HCT116 (cell line): ENCODE data around the gene PRORP. TPM values are rescaled to one million over a fixed set of nuclear protein-coding genes. Genes with fewer than 3 reads are reported as not detected.
"Not testable (repeated sequence)": the region's sequence is repeated elsewhere in the genome, so short reads cannot be mapped to it uniquely, and the experiment has no call there.

Experiments
- ATAC-seq: fragments of 200-7000 bp; cut with Tn5 transposase; 2 replicates; pipeline ENCODE4 v1.9.1; 2020; ENCODE audit warnings: mild to moderate bottlenecking, moderate library complexity
- BruUV-seq: library from RNA; stranded (reverse); fragments of 400-500 nt; replicated peaks from 2 replicates; lab custom pipeline; 2021; lab: Mats Ljungman, UMichigan
- CTCF ChIA-PET: fragments of 300-600 bp; sonication (Branson Sonifier 250); formaldehyde crosslinking; loops from one replicate; lab custom pipeline; 2021; ENCODE audit warnings: antibody characterized with exemption; lab: Charles Lee
- POLR2A ChIA-PET: fragments of 300-600, 350-600 bp; sonication (Branson Sonifier 250); formaldehyde crosslinking; loops from one replicate; lab custom pipeline; 2021; ENCODE audit warnings: antibody characterized with exemption; lab: Charles Lee
- RAD21 ChIA-PET, 2 experiments: fragments of 300-600 bp; sonication (Branson Sonifier 250); formaldehyde crosslinking; loops; one replicate each; lab custom pipeline; 2023; ENCODE audit warnings: low total read pairs in 2 of 2; ENCODE audit not compliant: uncharacterized antibody in 2 of 2, unreplicated experiment in 2 of 2, low non-redundant PET in 1 of 2; lab: Charles Lee
- DNase-seq: peaks from one replicate; pipeline ENCODE4 v3.0.0-alpha.2; 2010; ENCODE audit warnings: low read depth, low spot score
- H2AFZ ChIP-seq: fragments of 200-600 bp; shearing (Covaris generic), sonication (generic); 2 replicates; pipeline ENCODE4 v1.6.1; 2017; ENCODE audit warnings: low read depth, mixed run types, mixed read lengths, antibody characterized with exemption, low read length; ENCODE audit not compliant: poor library complexity, severe bottlenecking
- H3K27ac ChIP-seq: 2 replicates; pipeline ENCODE4 v1.5.1; 2012; ENCODE audit warnings: low read depth, low read length
- H3K27me3 ChIP-seq: fragments of 200-600 bp; sonication (generic); 2 replicates; pipeline ENCODE4 v1.6.1; 2016; ENCODE audit warnings: mixed run types, low read length, mixed read lengths; ENCODE audit not compliant: insufficient read depth
- H3K36me3 ChIP-seq, 2 experiments: fragments of 200-500 bp in 1 of 2; fragments of 200-600 bp in 1 of 2; sonication (Bioruptor generic) in 1 of 2; sonication (generic) in 1 of 2; 2 replicates each; pipeline versions ENCODE4 v1.5.1 to v1.6.1; 2014 to 2016; ENCODE audit warnings: low read length in 2 of 2, inconsistent platforms in 1 of 2, mixed read lengths in 1 of 2, mixed run types in 1 of 2; ENCODE audit not compliant: insufficient read depth in 2 of 2, control insufficient read depth in 1 of 2
- H3K4me1 ChIP-seq, 2 experiments: fragments of 200-600 bp in 1 of 2; sonication (generic) in 1 of 2; 2 replicates each; pipeline versions ENCODE4 v1.5.1 to v1.6.1; 2012 to 2017; ENCODE audit warnings: low read length in 2 of 2, inconsistent platforms in 1 of 2, mild to moderate bottlenecking in 1 of 2, mixed read lengths in 1 of 2, mixed run types in 1 of 2, moderate library complexity in 1 of 2; ENCODE audit not compliant: insufficient read depth in 2 of 2, control insufficient read depth in 1 of 2
- H3K4me2 ChIP-seq: fragments of 200-600 bp; sonication (generic); 2 replicates; pipeline ENCODE4 v1.6.1; 2017; ENCODE audit warnings: mixed run types, low read length, mixed read lengths
- H3K4me3 ChIP-seq, 2 experiments: fragments of 200-600 bp in 1 of 2; sonication (generic) in 1 of 2; replicated peaks in 1 of 2; 2 replicates each; pipeline ENCODE4 v1.5.1; 2011 to 2016; ENCODE audit warnings: low read length in 2 of 2, control low read depth in 1 of 2, low read depth in 1 of 2, mild to moderate bottlenecking in 1 of 2, mixed read lengths in 1 of 2, mixed run types in 1 of 2
- H3K79me2 ChIP-seq: fragments of 200-600 bp; sonication (generic); 2 replicates; pipeline ENCODE4 v1.6.1; 2017; ENCODE audit warnings: mild to moderate bottlenecking, mixed run types, low read length, moderate library complexity, mixed read lengths; ENCODE audit not compliant: insufficient read depth
- H3K9ac ChIP-seq: fragments of 200-600 bp; sonication (generic); 2 replicates; pipeline ENCODE4 v1.6.1; 2016; ENCODE audit warnings: low read length, mixed read lengths
- H3K9me2 ChIP-seq: fragments of 200-600 bp; sonication (generic), shearing (Covaris generic); 2 replicates; pipeline ENCODE4 v1.6.1; 2017; ENCODE audit warnings: mixed run types, mild to moderate bottlenecking, moderate library complexity; ENCODE audit not compliant: insufficient read depth
- H3K9me3 ChIP-seq, 2 experiments: fragments of 200-500 bp in 1 of 2; fragments of 200-600 bp in 1 of 2; sonication (Bioruptor generic) in 1 of 2; sonication (generic) in 1 of 2; 2 replicates each; pipeline ENCODE4 v1.6.1; 2014 to 2017; ENCODE audit warnings: low read length in 2 of 2, mixed read lengths in 2 of 2, inconsistent platforms in 1 of 2, low read depth in 1 of 2, mild to moderate bottlenecking in 1 of 2, mixed run types in 1 of 2, moderate library complexity in 1 of 2; ENCODE audit not compliant: control insufficient read depth in 1 of 2, insufficient read depth in 1 of 2
- H4K20me1 ChIP-seq: fragments of 200-600 bp; sonication (generic), shearing (Covaris generic); 2 replicates; pipeline ENCODE4 v1.6.1; 2017; ENCODE audit warnings: mixed run types, mild to moderate bottlenecking, moderate library complexity; ENCODE audit not compliant: insufficient read depth
- ATF3 ChIP-seq: IDR thresholded peaks from 2 replicates; pipeline ENCODE4 v1.6.1; 2012
- CEBPB ChIP-seq: IDR thresholded peaks from 2 replicates; pipeline ENCODE4 v1.6.1; 2012; ENCODE audit warnings: low read depth
- JUND ChIP-seq: IDR thresholded peaks from 2 replicates; pipeline ENCODE4 v1.6.1; 2012
- POLR2AphosphoS5 ChIP-seq: IDR thresholded peaks from 2 replicates; pipeline ENCODE4 v1.6.1; 2011; ENCODE audit warnings: mild to moderate bottlenecking, low read depth, low read length, moderate library complexity
- SP1 ChIP-seq: IDR thresholded peaks from 2 replicates; pipeline ENCODE4 v1.6.1; 2012; ENCODE audit warnings: low read depth
- YY1 ChIP-seq: IDR thresholded peaks from 2 replicates; pipeline ENCODE4 v1.6.1; 2011; ENCODE audit warnings: low read length, low read depth, moderate library complexity, mild to moderate bottlenecking; ENCODE audit not compliant: insufficient replicate concordance; ENCODE audit errors: extremely low read depth
- intact Hi-C: fragments of 100-400 bp; cut with micrococcal nuclease; formaldehyde crosslinking; loops from 2 replicates; pipeline ENCODE4 v1.10.0; 2022
- total RNA-seq: library from RNA; stranded (reverse); gene quantifications from one replicate; pipeline ENCODE4 v1.2.1, GENCODE V29; 2021; ENCODE audit not compliant: unreplicated experiment
- TF ChIP-seq, protein P1 (sequence below), 3 experiments: fragments of 200-600 bp in 1 of 3; sonication (generic) in 1 of 3; IDR thresholded peaks in 2 of 3; conservative IDR thresholded peaks in 1 of 3; 2 replicates each; pipeline ENCODE4 v1.5.1; 2012 to 2017; ENCODE audit warnings: low read depth in 2 of 3, low read length in 2 of 3, antibody characterized with exemption in 1 of 3, borderline replicate concordance in 1 of 3, control low read depth in 1 of 3, mild to moderate bottlenecking in 1 of 3, mixed read lengths in 1 of 3, mixed run types in 1 of 3, moderate library complexity in 1 of 3; ENCODE audit not compliant: insufficient read depth in 1 of 3

Gene PRORP
- total RNA-seq, 1 experiment from 2014 or later, result 28.0 TPM

DNA sequence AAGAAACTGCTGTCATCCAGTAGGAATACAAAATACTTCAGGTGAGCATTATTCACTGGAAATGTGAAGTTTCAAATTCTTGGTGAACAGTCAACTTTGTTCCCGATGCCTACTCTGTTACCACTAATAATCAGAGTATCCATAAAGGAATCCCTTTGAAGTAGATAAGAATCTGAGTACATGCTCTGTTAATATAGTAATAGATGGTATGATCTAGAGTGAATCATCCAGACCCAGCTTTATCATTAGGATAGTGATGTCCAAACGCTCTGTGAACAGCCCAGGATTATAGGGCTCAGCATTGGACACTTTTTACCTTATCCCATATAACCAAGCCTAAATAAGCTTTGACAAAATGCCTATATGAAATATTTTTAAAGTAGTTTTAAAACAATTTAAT, 33.8 kb upstream of the PRORP start:
- Histone ChIP-seq H3K4me1 (no peaks in the 10 kb centered on the region), H3K9me2 (no peaks in the 10 kb centered on the region), H3K27ac (no peak overlapping the region), H3K4me2 (no peak overlapping the region), H3K36me3 (peaks cover 0 to 2% of the 10 kb centered on the region in 2 experiments; a peak in 1 of 4 replicates), H3K9ac (no peak overlapping the region), H3K4me3 (no peak overlapping the region), H3K27me3 (no peaks in the 10 kb centered on the region), H3K79me2 (no peaks in the 10 kb centered on the region), H4K20me1 (no peaks in the 10 kb centered on the region), H3K9me3 (no peaks in the 10 kb centered on the region), H2AFZ (no peak overlapping the region)
- POLR2A ChIA-PET, result no interaction called here
- BruUV-seq, result no TSS peak
- DNase-seq, result no peak
- ATAC-seq, result no peak
- RAD21 ChIA-PET, result no interaction called here
- TF ChIP-seq SP1 (no peak), JUND (no peak), YY1 (no peak), POLR2AphosphoS5 (no peak), CEBPB (no peak), ATF3 (no peak)
- TF ChIP-seq, protein P1, sequence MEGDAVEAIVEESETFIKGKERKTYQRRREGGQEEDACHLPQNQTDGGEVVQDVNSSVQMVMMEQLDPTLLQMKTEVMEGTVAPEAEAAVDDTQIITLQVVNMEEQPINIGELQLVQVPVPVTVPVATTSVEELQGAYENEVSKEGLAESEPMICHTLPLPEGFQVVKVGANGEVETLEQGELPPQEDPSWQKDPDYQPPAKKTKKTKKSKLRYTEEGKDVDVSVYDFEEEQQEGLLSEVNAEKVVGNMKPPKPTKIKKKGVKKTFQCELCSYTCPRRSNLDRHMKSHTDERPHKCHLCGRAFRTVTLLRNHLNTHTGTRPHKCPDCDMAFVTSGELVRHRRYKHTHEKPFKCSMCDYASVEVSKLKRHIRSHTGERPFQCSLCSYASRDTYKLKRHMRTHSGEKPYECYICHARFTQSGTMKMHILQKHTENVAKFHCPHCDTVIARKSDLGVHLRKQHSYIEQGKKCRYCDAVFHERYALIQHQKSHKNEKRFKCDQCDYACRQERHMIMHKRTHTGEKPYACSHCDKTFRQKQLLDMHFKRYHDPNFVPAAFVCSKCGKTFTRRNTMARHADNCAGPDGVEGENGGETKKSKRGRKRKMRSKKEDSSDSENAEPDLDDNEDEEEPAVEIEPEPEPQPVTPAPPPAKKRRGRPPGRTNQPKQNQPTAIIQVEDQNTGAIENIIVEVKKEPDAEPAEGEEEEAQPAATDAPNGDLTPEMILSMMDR (IDR thresholded peaks at IDR 0.05 in 2 of 3, conservative IDR thresholded peaks at IDR 0.05 in 1 of 3; ENCODE audit: borderline replicate concordance in 1 of 3, insufficient read depth in 1 of 3, low read depth in 2 of 3, low read length in 2 of 3), result no peak
- CTCF ChIA-PET, result no interaction called here
- intact Hi-C loops, result no loop called here

GRCh38 chr14:35094645-35095044, 27.7 kb upstream of the PRORP start:
- H3K9me3 ChIP-seq, H3K4me2 ChIP-seq, H3K9me2 ChIP-seq, H3K9ac ChIP-seq, POLR2A ChIA-PET, H4K20me1 ChIP-seq, H3K4me3 ChIP-seq, BruUV-seq, CTCF ChIA-PET, H3K36me3 ChIP-seq, H3K27me3 ChIP-seq, H3K27ac ChIP-seq, DNase-seq, H2AFZ ChIP-seq, RAD21 ChIA-PET, ATAC-seq, H3K79me2 ChIP-seq, intact Hi-C loops, H3K4me1 ChIP-seq: not testable (repeated sequence)
